GM19023 (cell line): Measurements from ENCODE around the gene FIS1.
A peak's percentile ranks its signal among the peaks of the same experiment; 100 is the strongest.

Source experiments
- ATAC-seq: cut with Tn5 transposase; IDR thresholded peaks from one replicate; pipeline ENCODE4 v1.9.1; 2021; ENCODE audit warnings: mild to moderate bottlenecking, moderate library complexity; ENCODE audit not compliant: unreplicated experiment

Gene FIS1

GRCh38 chr7:101235050-101235449, 9.8 kb downstream of the FIS1 start:
- ATAC-seq: no peak

GRCh38 chr7:101234636-101235035, 10.2 kb downstream of the FIS1 start:
- no peak for ATAC-seq

- ATAC-seq: no peak
Observed at GRCh38 chr7:101233907-101234547, 10.9 kb downstream of the FIS1 start.

- ATAC-seq: no peak
Observed at GRCh38 chr7:101232141-101232850, 12.6 kb downstream of the FIS1 start.

GRCh38 chr7:101231644-101232043, 13.2 kb downstream of the FIS1 start:
- ATAC-seq: no peak

- no peak for ATAC-seq
Observed at GRCh38 chr7:101226721-101227120, 18.2 kb downstream of the FIS1 start.

- ATAC-seq: no peak
Observed at GRCh38 chr7:101225650-101226049, 19.2 kb downstream of the FIS1 start.

GRCh38 chr7:101223528-101223927, 21.4 kb downstream of the FIS1 start:
- no peak for ATAC-seq

- ATAC-seq: no peak
Observed at GRCh38 chr7:101222275-101222830, 22.5 kb downstream of the FIS1 start.

GRCh38 chr7:101220295-101220694, 24.6 kb downstream of the FIS1 start:
- no peak for ATAC-seq

GRCh38 chr7:101218236-101219125, 26.4 kb downstream of the FIS1 start:
- ATAC-seq: peak; percentile 1

GRCh38 chr7:101217388-101218235, 27.3 kb downstream of the FIS1 start, which contains the start of the genes PLOD3 and ZNHIT1:
Gene PLOD3, minus strand, starts transcription at chr7:101217581. Its CDS starts 307 bp downstream, at chr7:101217274.
Gene ZNHIT1, plus strand, starts transcription at chr7:101218165. Its CDS starts 31 bp downstream, at chr7:101218196.
- peak; percentile 62 for ATAC-seq

GRCh38 chr7:101216860-101217387, 28.0 kb downstream of the FIS1 start:
- peak; percentile 27 for ATAC-seq

GRCh38 chr7:101216001-101216859, 28.7 kb downstream of the FIS1 start:
- no peak for ATAC-seq

GRCh38 chr7:101212014-101212413, 32.9 kb downstream of the FIS1 start:
- ATAC-seq: no peak

- no peak for ATAC-seq
Observed at GRCh38 chr7:101211501-101211900, 33.4 kb downstream of the FIS1 start.

- ATAC-seq: no peak
Observed at GRCh38 chr7:101210143-101210542, 34.7 kb downstream of the FIS1 start.

- no peak for ATAC-seq
Observed at GRCh38 chr7:101208794-101209193, 36.1 kb downstream of the FIS1 start.

GRCh38 chr7:101207459-101207858, 37.4 kb downstream of the FIS1 start:
- no peak for ATAC-seq
